ENCODE measurements around the gene RFX3. TPM values are rescaled to one million over a fixed set of nuclear protein-coding genes. Genes with fewer than 3 reads are reported as not detected.

Gene RFX3
- total RNA-seq, 1 experiment from 2014 or later, result 9.9 TPM

DNA sequence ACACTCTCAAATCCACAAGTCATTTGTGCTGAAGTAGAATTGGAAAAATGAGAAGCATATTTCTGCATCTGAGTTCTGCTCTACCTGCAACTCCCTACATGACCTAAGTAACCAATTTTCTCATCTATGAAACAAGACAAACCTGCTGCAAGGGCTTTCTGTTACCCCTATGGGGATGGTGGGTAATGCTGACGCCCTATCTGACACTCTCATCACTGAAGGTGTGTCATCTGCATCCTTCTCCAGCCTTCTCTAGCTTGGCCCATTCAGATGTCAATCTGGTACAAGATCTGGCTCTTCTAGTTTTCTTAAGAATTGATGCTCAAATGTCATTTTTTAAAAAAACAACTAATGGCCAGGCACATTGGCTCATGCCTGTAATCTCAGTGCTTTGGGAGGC is 73.8 kb downstream of the RFX3 start:
- H3K27me3 Mint-ChIP-seq (ENCODE audit: low read depth), result no peaks in the 10 kb centered on the region
- H4K91ac ChIP-seq (ENCODE audit: insufficient read length, low read depth, low read length), result no peak overlapping the region
- H2BK5ac ChIP-seq (ENCODE audit: insufficient read length, low read length), result no peak overlapping the region
- H3K27ac ChIP-seq (ENCODE audit: insufficient read length, low read depth, low read length), result no peak overlapping the region
- H4K20me1 ChIP-seq (ENCODE audit: control insufficient read depth, insufficient read depth, insufficient read length), result no peaks in the 10 kb centered on the region
- no peaks in the 10 kb centered on the region for H3K23me2 ChIP-seq (ENCODE audit: insufficient read length, low read depth, low read length, poor library complexity, severe bottlenecking)
- no peak overlapping the region for H3K23ac ChIP-seq (ENCODE audit: insufficient read length, low read depth, low read length)
- no peaks in the 10 kb centered on the region; the same call in 1 of the 2 replicates for H3K4me1 ChIP-seq (ENCODE audit: insufficient read depth, low read length)
- H3K27ac Mint-ChIP-seq, result no peak overlapping the region
- H3K56ac ChIP-seq (ENCODE audit: insufficient read length, low read depth, low read length), result no peak overlapping the region
- H2BK120ac ChIP-seq (ENCODE audit: low read depth, low read length, poor library complexity, severe bottlenecking), result no peak overlapping the region
- no peaks in the 10 kb centered on the region; a peak in 1 of 5 replicates for H3K9me3 Mint-ChIP-seq
- H2BK20ac ChIP-seq (ENCODE audit: low read depth, low read length, poor library complexity, severe bottlenecking), result no peak overlapping the region
- no peak overlapping the region for H4K5ac ChIP-seq (ENCODE audit: insufficient read length, low read depth, low read length)
- no peak for DNase-seq
- H3K9me3 ChIP-seq (ENCODE audit: control insufficient read depth, low read depth, low read length), result no peaks in the 10 kb centered on the region
- H3K4ac ChIP-seq (ENCODE audit: low read depth, low read length), result no peak overlapping the region
- H3T11ph ChIP-seq (ENCODE audit: low read length), result no peak overlapping the region
- H2BK12ac ChIP-seq (ENCODE audit: insufficient read length, low read depth, low read length), result no peak overlapping the region
- peaks cover 6% of the 10 kb centered on the region in 2 experiments; a peak in 3 of 4 replicates for H3K4me1 Mint-ChIP-seq
- no CpG with 5 or more reads among the region's 1 CpG for WGBS (ENCODE audit: extremely low coverage, insufficient read length, low lambda C conversion rate)
- no peaks in the 10 kb centered on the region for H3K79me1 ChIP-seq (ENCODE audit: insufficient read depth, low read depth, low read length, poor library complexity, severe bottlenecking)
- no peak overlapping the region for H2BK15ac ChIP-seq (ENCODE audit: low read depth, low read length)
- no peak overlapping the region for H3K4me3 Mint-ChIP-seq
- H2AFZ ChIP-seq (ENCODE audit: low read length), result no peak overlapping the region
- H3K4me2 ChIP-seq (ENCODE audit: insufficient read depth, insufficient read length, low read length), result no peak overlapping the region
- TF ChIP-seq, protein P1, sequence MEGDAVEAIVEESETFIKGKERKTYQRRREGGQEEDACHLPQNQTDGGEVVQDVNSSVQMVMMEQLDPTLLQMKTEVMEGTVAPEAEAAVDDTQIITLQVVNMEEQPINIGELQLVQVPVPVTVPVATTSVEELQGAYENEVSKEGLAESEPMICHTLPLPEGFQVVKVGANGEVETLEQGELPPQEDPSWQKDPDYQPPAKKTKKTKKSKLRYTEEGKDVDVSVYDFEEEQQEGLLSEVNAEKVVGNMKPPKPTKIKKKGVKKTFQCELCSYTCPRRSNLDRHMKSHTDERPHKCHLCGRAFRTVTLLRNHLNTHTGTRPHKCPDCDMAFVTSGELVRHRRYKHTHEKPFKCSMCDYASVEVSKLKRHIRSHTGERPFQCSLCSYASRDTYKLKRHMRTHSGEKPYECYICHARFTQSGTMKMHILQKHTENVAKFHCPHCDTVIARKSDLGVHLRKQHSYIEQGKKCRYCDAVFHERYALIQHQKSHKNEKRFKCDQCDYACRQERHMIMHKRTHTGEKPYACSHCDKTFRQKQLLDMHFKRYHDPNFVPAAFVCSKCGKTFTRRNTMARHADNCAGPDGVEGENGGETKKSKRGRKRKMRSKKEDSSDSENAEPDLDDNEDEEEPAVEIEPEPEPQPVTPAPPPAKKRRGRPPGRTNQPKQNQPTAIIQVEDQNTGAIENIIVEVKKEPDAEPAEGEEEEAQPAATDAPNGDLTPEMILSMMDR (conservative IDR thresholded peaks at IDR 0.05), result no peak
- H3K36me3 Mint-ChIP-seq (ENCODE audit: insufficient read depth in 1 of 3, low read depth in 3 of 3), result no peaks in the 10 kb centered on the region
- H3K14ac ChIP-seq (ENCODE audit: insufficient read depth, low read length), result no peak overlapping the region
- H3K79me2 ChIP-seq (ENCODE audit: insufficient read depth, low read length), result no peaks in the 10 kb centered on the region
- no peak overlapping the region for H3K9ac ChIP-seq (ENCODE audit: extremely low read depth, insufficient read length, low read length)
- no peaks in the 10 kb centered on the region for H3K27me3 ChIP-seq (ENCODE audit: insufficient read depth, low read length)
- H2AK5ac ChIP-seq (ENCODE audit: insufficient read length, low read length), result no peak overlapping the region
- H3K18ac ChIP-seq (ENCODE audit: insufficient read length, low read depth, low read length), result no peak overlapping the region
- no peak overlapping the region for H4K8ac ChIP-seq (replicated peaks; ENCODE audit: insufficient read length, low read depth, low read length)

Measured in H9 (cell line).